ENCODE data around the gene PEA15. TPM values are rescaled to one million over a fixed set of nuclear protein-coding genes. Genes with fewer than 3 reads are reported as not detected.

The PEA15 gene
- total and polyA plus RNA-seq, 4 donors: 8.1 to 44.5 (median 11.1) TPM

- no peaks in the 10 kb centered on the region for H3K4me1 ChIP-seq (ENCODE audit: control insufficient read depth in 4 of 4, insufficient read depth in 4 of 4, low read length in 3 of 4)
- H3K9ac ChIP-seq (ENCODE audit: low read depth in 1 of 2, low read length in 2 of 2): no peak overlapping the region
- no peaks in the 10 kb centered on the region for H3K36me3 ChIP-seq (ENCODE audit: control insufficient read depth in 4 of 4, insufficient read depth in 3 of 4, low read depth in 1 of 4, low read length in 3 of 4)
- no peak overlapping the region for H3K27ac ChIP-seq (ENCODE audit: low read depth in 1 of 2, low read length in 2 of 2)
- TF ChIP-seq, protein P1, sequence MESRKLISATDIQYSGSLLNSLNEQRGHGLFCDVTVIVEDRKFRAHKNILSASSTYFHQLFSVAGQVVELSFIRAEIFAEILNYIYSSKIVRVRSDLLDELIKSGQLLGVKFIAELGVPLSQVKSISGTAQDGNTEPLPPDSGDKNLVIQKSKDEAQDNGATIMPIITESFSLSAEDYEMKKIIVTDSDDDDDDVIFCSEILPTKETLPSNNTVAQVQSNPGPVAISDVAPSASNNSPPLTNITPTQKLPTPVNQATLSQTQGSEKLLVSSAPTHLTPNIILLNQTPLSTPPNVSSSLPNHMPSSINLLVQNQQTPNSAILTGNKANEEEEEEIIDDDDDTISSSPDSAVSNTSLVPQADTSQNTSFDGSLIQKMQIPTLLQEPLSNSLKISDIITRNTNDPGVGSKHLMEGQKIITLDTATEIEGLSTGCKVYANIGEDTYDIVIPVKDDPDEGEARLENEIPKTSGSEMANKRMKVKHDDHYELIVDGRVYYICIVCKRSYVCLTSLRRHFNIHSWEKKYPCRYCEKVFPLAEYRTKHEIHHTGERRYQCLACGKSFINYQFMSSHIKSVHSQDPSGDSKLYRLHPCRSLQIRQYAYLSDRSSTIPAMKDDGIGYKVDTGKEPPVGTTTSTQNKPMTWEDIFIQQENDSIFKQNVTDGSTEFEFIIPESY (IDR thresholded peaks at IDR 0.05): no peak
- no peak for DNase-seq (ENCODE audit: low spot score)
- H3K27me3 ChIP-seq (ENCODE audit: control insufficient read depth in 4 of 4, insufficient read depth in 4 of 4, low read length in 3 of 4): no peaks in the 10 kb centered on the region
- WGBS: 84% methylated on average over 7 of the region's 7 CpGs
- no peaks in the 10 kb centered on the region for H3K9me3 ChIP-seq (ENCODE audit: control insufficient read depth in 4 of 4, low read length in 3 of 4)
- H3K4me3 ChIP-seq (ENCODE audit: low read depth in 1 of 3, low read length in 3 of 3): no peak overlapping the region
Measured at GRCh38 chr1:160186246-160186645, 18.9 kb upstream of the PEA15 start.

DNA sequence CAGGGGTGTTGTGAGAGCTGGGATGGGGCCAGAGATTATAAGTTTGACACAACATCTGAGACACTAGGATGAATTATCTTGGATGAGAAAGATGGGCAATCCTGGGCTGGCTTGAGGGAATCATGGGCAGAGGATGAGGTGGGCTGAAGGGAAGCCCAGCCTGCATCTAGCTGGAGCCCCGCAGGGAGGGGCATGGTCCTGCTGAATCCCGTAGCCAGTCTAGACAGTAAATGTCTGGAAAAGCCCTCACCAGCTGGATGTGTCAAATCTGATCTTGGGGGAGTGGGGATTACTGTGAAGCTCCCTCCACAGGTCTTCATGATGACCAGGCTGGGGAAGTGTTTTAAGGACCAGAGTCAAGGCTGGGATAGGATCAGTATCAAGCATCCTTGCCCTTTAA, 18.5 kb upstream of the PEA15 start:
- Histone ChIP-seq H3K4me1 (ENCODE audit: control insufficient read depth in 4 of 4, insufficient read depth in 4 of 4, low read length in 3 of 4) (no peaks in the 10 kb centered on the region), H3K9ac (ENCODE audit: low read depth in 1 of 2, low read length in 2 of 2) (no peak overlapping the region), H3K27ac (ENCODE audit: low read depth in 1 of 2, low read length in 2 of 2) (no peak overlapping the region), H3K9me3 (ENCODE audit: control insufficient read depth in 4 of 4, low read length in 3 of 4) (no peaks in the 10 kb centered on the region), H3K27me3 (ENCODE audit: control insufficient read depth in 4 of 4, insufficient read depth in 4 of 4, low read length in 3 of 4) (no peaks in the 10 kb centered on the region), H3K4me3 (ENCODE audit: low read depth in 1 of 3, low read length in 3 of 3) (no peak overlapping the region), H3K36me3 (ENCODE audit: control insufficient read depth in 4 of 4, insufficient read depth in 3 of 4, low read depth in 1 of 4, low read length in 3 of 4) (no peaks in the 10 kb centered on the region)
- DNase-seq (ENCODE audit: low spot score): no peak
- TF ChIP-seq, protein P2, sequence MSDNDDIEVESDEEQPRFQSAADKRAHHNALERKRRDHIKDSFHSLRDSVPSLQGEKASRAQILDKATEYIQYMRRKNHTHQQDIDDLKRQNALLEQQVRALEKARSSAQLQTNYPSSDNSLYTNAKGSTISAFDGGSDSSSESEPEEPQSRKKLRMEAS (IDR thresholded peaks at IDR 0.05): no peak
- TF ChIP-seq GABPA (IDR thresholded peaks at IDR 0.05 in 1 of 2, conservative IDR thresholded peaks at IDR 0.05 in 1 of 2) (no peak), HNF4A (conservative IDR thresholded peaks at IDR 0.05) (no peak), SP1 (IDR thresholded peaks at IDR 0.05) (no peak), RAD21 (IDR thresholded peaks at IDR 0.05) (no peak), HNF4G (IDR thresholded peaks at IDR 0.05) (no peak), NR2F2 (IDR thresholded peaks at IDR 0.05) (no peak), ATF3 (IDR thresholded peaks at IDR 0.05) (no peak), FOXA2 (IDR thresholded peaks at IDR 0.05) (no peak)
- 80% methylated on average over 2 of the region's 2 CpGs for WGBS

DNA sequence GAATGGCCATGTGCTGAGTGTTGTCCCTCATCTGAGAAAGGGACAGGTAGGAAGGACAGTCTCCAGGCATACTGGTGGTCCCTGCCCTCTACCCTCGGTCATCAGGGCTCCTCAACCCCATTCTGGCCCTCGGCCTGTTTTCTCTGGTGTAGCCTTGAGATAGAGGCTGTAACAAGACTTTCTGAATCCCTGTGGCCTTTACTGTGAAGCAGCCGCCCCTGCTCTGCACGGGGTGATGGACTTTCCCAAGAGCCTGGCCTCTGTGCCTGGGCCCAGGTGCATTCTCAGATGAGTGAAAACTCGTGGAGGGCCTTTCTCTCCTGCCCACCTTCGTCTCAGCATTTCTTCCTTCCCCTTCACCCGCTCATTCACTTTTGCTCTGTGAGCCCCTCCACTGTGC, 17.8 kb upstream of the PEA15 start:
- no peaks in the 10 kb centered on the region for H3K27me3 ChIP-seq (ENCODE audit: control insufficient read depth in 4 of 4, insufficient read depth in 4 of 4, low read length in 3 of 4)
- 74% methylated on average over 7 of the region's 7 CpGs for WGBS
- no peaks in the 10 kb centered on the region for H3K36me3 ChIP-seq (ENCODE audit: control insufficient read depth in 4 of 4, insufficient read depth in 3 of 4, low read depth in 1 of 4, low read length in 3 of 4)
- no peak overlapping the region for H3K9ac ChIP-seq (ENCODE audit: low read depth in 1 of 2, low read length in 2 of 2)
- no peaks in the 10 kb centered on the region for H3K9me3 ChIP-seq (ENCODE audit: control insufficient read depth in 4 of 4, low read length in 3 of 4)
- H3K27ac ChIP-seq (ENCODE audit: low read depth in 1 of 2, low read length in 2 of 2): no peak overlapping the region
- no peaks in the 10 kb centered on the region for H3K4me1 ChIP-seq (ENCODE audit: control insufficient read depth in 4 of 4, insufficient read depth in 4 of 4, low read length in 3 of 4)
- no peak for TF ChIP-seq RXRA (IDR thresholded peaks at IDR 0.05)
- TF ChIP-seq, protein P2 (IDR thresholded peaks at IDR 0.05): no peak
- TF ChIP-seq REST (IDR thresholded peaks at IDR 0.05): no peak
- no peak for TF ChIP-seq JUND (IDR thresholded peaks at IDR 0.05)
- TF ChIP-seq HNF4G (IDR thresholded peaks at IDR 0.05): no peak
- no peak for TF ChIP-seq FOXA2 (IDR thresholded peaks at IDR 0.05)
- TF ChIP-seq YY1 (IDR thresholded peaks at IDR 0.05): no peak
- TF ChIP-seq FOXA1 (IDR thresholded peaks at IDR 0.05): no peak
- no peak for TF ChIP-seq NR2F2 (IDR thresholded peaks at IDR 0.05)
- TF ChIP-seq SP1 (IDR thresholded peaks at IDR 0.05): no peak
- no peak for TF ChIP-seq CTCF (IDR thresholded peaks at IDR 0.05; ENCODE audit: low read depth, low read length, missing input control)
- DNase-seq (ENCODE audit: low spot score): no peak
- no peak overlapping the region for H3K4me3 ChIP-seq (ENCODE audit: low read depth in 1 of 3, low read length in 3 of 3)
